GM18867 (cell line): ENCODE measurements around the gene RAP1B.
"Not testable (repeated sequence)": the region's sequence is repeated elsewhere in the genome, so short reads cannot be mapped to it uniquely, and the experiment has no call there.

Experiments used
- ATAC-seq: cut with Tn5 transposase; IDR thresholded peaks from one replicate; pipeline ENCODE4 v1.9.1; 2021; ENCODE audit warnings: mild to moderate bottlenecking, moderate library complexity; ENCODE audit not compliant: unreplicated experiment

RAP1B gene

GRCh38 chr12:68632486-68632885, 21.8 kb downstream of the RAP1B start:
- no peak for ATAC-seq

GRCh38 chr12:68633614-68634558, 23.2 kb downstream of the RAP1B start:
- ATAC-seq = peak; percentile 40

GRCh38 chr12:68636268-68636667, 25.6 kb downstream of the RAP1B start:
- ATAC-seq = no peak

GRCh38 chr12:68637439-68637838, 26.7 kb downstream of the RAP1B start:
- not testable (repeated sequence) for ATAC-seq

- ATAC-seq = no peak
These were observed 27.5 kb downstream of the RAP1B start for GRCh38 chr12:68638171-68638570.

GRCh38 chr12:68638721-68639395, 28.2 kb downstream of the RAP1B start:
- ATAC-seq = no peak

GRCh38 chr12:68639396-68639767, 28.7 kb downstream of the RAP1B start:
- no peak for ATAC-seq

- ATAC-seq = peak; percentile 95
These were observed 30.4 kb downstream of the RAP1B start for GRCh38 chr12:68641138-68641537.

- ATAC-seq = no peak
These were observed 35.8 kb downstream of the RAP1B start for GRCh38 chr12:68646484-68646883.

- ATAC-seq = no peak
These were observed 36.8 kb downstream of the RAP1B start for GRCh38 chr12:68647507-68647906.

GRCh38 chr12:68648179-68648578, 37.5 kb downstream of the RAP1B start:
- ATAC-seq = no peak

- no peak for ATAC-seq
These were observed 54.4 kb downstream of the RAP1B start for GRCh38 chr12:68665016-68665569.

GRCh38 chr12:68667291-68667690, 56.6 kb downstream of the RAP1B start:
- ATAC-seq = no peak

- ATAC-seq = no peak
These were observed 57.2 kb downstream of the RAP1B start for GRCh38 chr12:68667896-68668295.

GRCh38 chr12:68671179-68671578, 60.5 kb downstream of the RAP1B start:
- ATAC-seq = no peak

- ATAC-seq = no peak
These were observed 63.1 kb downstream of the RAP1B start for GRCh38 chr12:68673788-68674187.

GRCh38 chr12:68674376-68674775, 63.7 kb downstream of the RAP1B start:
- no peak for ATAC-seq

GRCh38 chr12:68675101-68675842, 64.6 kb downstream of the RAP1B start:
- ATAC-seq = no peak

- ATAC-seq = not testable (repeated sequence)
These were observed 66.2 kb downstream of the RAP1B start for GRCh38 chr12:68676854-68677253.

GRCh38 chr12:68686262-68686594, 75.5 kb downstream of the RAP1B start:
- ATAC-seq = no peak
